Progenitor cell of endocrine pancreas (in vitro differentiated cells): ENCODE measurements around the gene ELOVL1. TPM values are rescaled to one million over a fixed set of nuclear protein-coding genes. Genes with fewer than 3 reads are reported as not detected.

Source experiments
- DNase-seq: peaks from one replicate; pipeline ENCODE4 v3.0.0; 2021; ENCODE audit warnings: low spot score; ENCODE audit not compliant: unreplicated experiment
- H3K27ac Mint-ChIP-seq: 2 replicates; pipeline ENCODE4 v1.8.0; 2021; ENCODE audit warnings: mild to moderate bottlenecking, moderate library complexity, mixed read lengths
- H3K27me3 Mint-ChIP-seq: 2 replicates; pipeline ENCODE4 v1.8.0; 2021; ENCODE audit warnings: mixed read lengths
- H3K36me3 Mint-ChIP-seq: 2 replicates; pipeline ENCODE4 v1.8.0; 2022; ENCODE audit warnings: mixed read lengths; ENCODE audit not compliant: insufficient read depth
- H3K4me1 Mint-ChIP-seq: 2 replicates; pipeline ENCODE4 v1.8.0; 2021; ENCODE audit warnings: low read depth, mixed read lengths
- H3K4me3 Mint-ChIP-seq: 2 replicates; pipeline ENCODE4 v1.8.0; 2021; ENCODE audit warnings: low read depth, mild to moderate bottlenecking, moderate library complexity, mixed read lengths
- H3K9me3 Mint-ChIP-seq: 2 replicates; pipeline ENCODE4 v1.8.0; 2021; ENCODE audit warnings: low read depth, mixed read lengths
- CTCF ChIP-seq: fragments of 200-600 bp; sonication (generic); IDR thresholded peaks from one replicate; pipeline ENCODE4 v1.5.0; 2021; ENCODE audit warnings: antibody characterized with exemption, mild to moderate bottlenecking; ENCODE audit not compliant: unreplicated experiment
- total RNA-seq: library from RNA; stranded (reverse); gene quantifications from 2 replicates; pipeline ENCODE4 v1.2.1, GENCODE V29; 2021

The ELOVL1 gene
- total RNA-seq, 1 donor from 2014 or later, result 46.0 TPM

- Mint-ChIP-seq H3K4me1 (peaks cover 37% of the 10 kb centered on the region), H3K27ac (no peak overlapping the region), H3K36me3 (no peaks in the 10 kb centered on the region), H3K27me3 (no peaks in the 10 kb centered on the region), H3K9me3 (no peaks in the 10 kb centered on the region), H3K4me3 (no peak overlapping the region)
- TF ChIP-seq CTCF, result no peak
- DNase-seq, result no peak
Measured at GRCh38 chr1:43354471-43354870, 13.3 kb downstream of the ELOVL1 start.

DNA sequence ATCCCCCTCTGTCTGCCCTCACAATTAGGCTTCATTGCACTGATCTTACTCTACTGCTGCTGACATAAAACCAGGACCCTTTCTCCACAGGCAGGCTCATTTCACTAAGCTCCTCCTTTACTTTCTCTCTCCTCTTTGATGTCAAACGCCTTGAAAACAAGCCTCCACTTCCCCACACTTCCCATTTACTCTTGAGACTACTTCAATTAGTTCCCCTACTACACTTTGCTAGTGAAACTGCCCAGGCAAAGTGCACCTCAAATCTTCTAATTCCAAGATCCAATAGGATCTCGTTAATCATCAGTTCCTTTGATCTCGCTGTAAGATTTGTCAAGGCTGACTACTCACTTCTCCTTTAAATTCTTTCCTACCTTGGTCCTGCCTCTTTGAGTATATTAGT lies 14.9 kb downstream of the ELOVL1 start:
- Mint-ChIP-seq H3K4me3 (no peak overlapping the region), H3K27ac (no peak overlapping the region), H3K4me1 (peaks cover 40% of the 10 kb centered on the region), H3K36me3 (no peaks in the 10 kb centered on the region), H3K27me3 (no peaks in the 10 kb centered on the region), H3K9me3 (no peaks in the 10 kb centered on the region)
- TF ChIP-seq CTCF, result no peak
- DNase-seq, result no peak

GRCh38 chr1:43352351-43352705 lies 15.5 kb downstream of the ELOVL1 start:
- Mint-ChIP-seq H3K27me3 (no peaks in the 10 kb centered on the region), H3K4me3 (no peak overlapping the region), H3K27ac (peak overlapping the region; percentile 75), H3K9me3 (no peaks in the 10 kb centered on the region), H3K4me1 (peaks cover 38% of the 10 kb centered on the region), H3K36me3 (no peaks in the 10 kb centered on the region)
- no peak for TF ChIP-seq CTCF
- no peak for DNase-seq

- Mint-ChIP-seq H3K27ac (peak overlapping the region; percentile 75), H3K9me3 (no peaks in the 10 kb centered on the region), H3K36me3 (no peaks in the 10 kb centered on the region), H3K27me3 (peaks cover 2% of the 10 kb centered on the region), H3K4me1 (peaks cover 38% of the 10 kb centered on the region), H3K4me3 (no peak overlapping the region)
- no peak for TF ChIP-seq CTCF
- no peak for DNase-seq
Measured at GRCh38 chr1:43351421-43352350, 16.1 kb downstream of the ELOVL1 start.

- Mint-ChIP-seq H3K27me3 (peaks cover 5% of the 10 kb centered on the region), H3K4me3 (no peak overlapping the region), H3K9me3 (no peaks in the 10 kb centered on the region), H3K36me3 (no peaks in the 10 kb centered on the region), H3K4me1 (peaks cover 38% of the 10 kb centered on the region), H3K27ac (peak overlapping the region; percentile 15)
- TF ChIP-seq CTCF, result no peak
- DNase-seq, result no peak
Measured at GRCh38 chr1:43350976-43351375, 16.8 kb downstream of the ELOVL1 start.
